ENCODE results near the gene RNU1-3. TPM values are rescaled to one million over a fixed set of nuclear protein-coding genes. Genes with fewer than 3 reads are reported as not detected.
A peak's percentile ranks its signal among the peaks of the same experiment; 100 is the strongest.
"Not testable (repeated sequence)": the region's sequence is repeated elsewhere in the genome, so short reads cannot be mapped to it uniquely, and the experiment has no call there.

Gene RNU1-3
- total RNA-seq, 1 donor from 2014 or later, result 1,438 TPM

GRCh38 chr1:16625497-16626408 is 41.0 kb downstream of the RNU1-3 start:
- Mint-ChIP-seq H3K4me1 (ENCODE audit: low read depth) (peaks cover 2% of the 10 kb centered on the region), H3K4me3 (ENCODE audit: unreplicated experiment) (no peak overlapping the region), H3K27ac (ENCODE audit: unreplicated experiment) (no peak overlapping the region), H3K36me3 (ENCODE audit: low read depth) (peaks cover 32% of the 10 kb centered on the region), H3K27me3 (ENCODE audit: low read depth) (no peaks in the 10 kb centered on the region), H3K9me3 (ENCODE audit: low read depth) (no peaks in the 10 kb centered on the region)
- DNase-seq (ENCODE audit: low spot score), result peak; percentile 100
- TF ChIP-seq CTCF (IDR thresholded peaks at IDR 0.05), result no peak

- not testable (repeated sequence) for H3K27ac Mint-ChIP-seq (ENCODE audit: unreplicated experiment); H3K4me3 Mint-ChIP-seq (ENCODE audit: unreplicated experiment); H3K4me1 Mint-ChIP-seq (ENCODE audit: low read depth); H3K9me3 Mint-ChIP-seq (ENCODE audit: low read depth); H3K27me3 Mint-ChIP-seq (ENCODE audit: low read depth)
- H3K36me3 Mint-ChIP-seq (ENCODE audit: low read depth), result peaks cover 22% of the 10 kb centered on the region
- DNase-seq (ENCODE audit: low spot score), result peak; percentile 100
Measured at GRCh38 chr1:16623812-16624719, 42.7 kb downstream of the RNU1-3 start.

GRCh38 chr1:16623337-16623736 is 43.4 kb downstream of the RNU1-3 start:
- H3K4me1 Mint-ChIP-seq (ENCODE audit: low read depth), result not testable (repeated sequence)

GRCh38 chr1:16621681-16622315 is 45.0 kb downstream of the RNU1-3 start:
- not testable (repeated sequence) for H3K27me3 Mint-ChIP-seq (ENCODE audit: low read depth); H3K4me1 Mint-ChIP-seq (ENCODE audit: low read depth); H3K36me3 Mint-ChIP-seq (ENCODE audit: low read depth); H3K9me3 Mint-ChIP-seq (ENCODE audit: low read depth); H3K4me3 Mint-ChIP-seq (ENCODE audit: unreplicated experiment); H3K27ac Mint-ChIP-seq (ENCODE audit: unreplicated experiment)
- peak; percentile 96 for DNase-seq (ENCODE audit: low spot score)

More at GRCh38 chr1:16623337-16623736, 43.4 kb downstream of the RNU1-3 start:
- not testable (repeated sequence) for H3K27ac Mint-ChIP-seq (ENCODE audit: unreplicated experiment); H3K9me3 Mint-ChIP-seq (ENCODE audit: low read depth); H3K4me3 Mint-ChIP-seq (ENCODE audit: unreplicated experiment); H3K27me3 Mint-ChIP-seq (ENCODE audit: low read depth)
- peak; percentile 90 for DNase-seq (ENCODE audit: low spot score)
- H3K36me3 Mint-ChIP-seq (ENCODE audit: low read depth), result peaks cover 16% of the 10 kb centered on the region

GRCh38 chr1:16621300-16621658 is 45.5 kb downstream of the RNU1-3 start:
- H3K36me3 Mint-ChIP-seq (ENCODE audit: low read depth), result peaks cover 7% of the 10 kb centered on the region
- H3K27ac Mint-ChIP-seq (ENCODE audit: unreplicated experiment), result no peak overlapping the region
- DNase-seq (ENCODE audit: low spot score), result no peak
- H3K4me3 Mint-ChIP-seq (ENCODE audit: unreplicated experiment), result no peak overlapping the region
- no peaks in the 10 kb centered on the region for H3K4me1 Mint-ChIP-seq (ENCODE audit: low read depth)
- H3K9me3 Mint-ChIP-seq (ENCODE audit: low read depth), result no peaks in the 10 kb centered on the region
- no peaks in the 10 kb centered on the region for H3K27me3 Mint-ChIP-seq (ENCODE audit: low read depth)
- peak; percentile 73 for TF ChIP-seq CTCF (IDR thresholded peaks at IDR 0.05)

GRCh38 chr1:16619803-16620501 is 46.8 kb downstream of the RNU1-3 start:
- H3K27me3 Mint-ChIP-seq (ENCODE audit: low read depth); H3K4me1 Mint-ChIP-seq (ENCODE audit: low read depth); H3K9me3 Mint-ChIP-seq (ENCODE audit: low read depth); H3K27ac Mint-ChIP-seq (ENCODE audit: unreplicated experiment); H3K36me3 Mint-ChIP-seq (ENCODE audit: low read depth); H3K4me3 Mint-ChIP-seq (ENCODE audit: unreplicated experiment): not testable (repeated sequence)
- DNase-seq (ENCODE audit: low spot score), result peak; percentile 98

Measured in chondrocyte (in vitro differentiated cells).